HepG2 (cell line): Measurements from ENCODE around the gene RIMBP2.

Experiments used
- BRCA1 ChIP-seq: sonication (generic); formaldehyde crosslinking; IDR thresholded peaks from 2 replicates; pipeline ENCODE4 v1.4.0; 2020; ENCODE audit warnings: missing genetic modification reagents
- CTCF ChIP-seq: sonication (generic); formaldehyde crosslinking; IDR thresholded peaks from 2 replicates; pipeline ENCODE4 v1.5.0; 2020; ENCODE audit warnings: mild to moderate bottlenecking, missing genetic modification reagents, moderate library complexity
- JUN ChIP-seq: sonication (generic); formaldehyde crosslinking; IDR thresholded peaks from 2 replicates; pipeline ENCODE4 v1.4.0; 2020; ENCODE audit warnings: mild to moderate bottlenecking, missing genetic modification reagents
- PBX3 ChIP-seq: sonication (generic); formaldehyde crosslinking; IDR thresholded peaks from 2 replicates; pipeline ENCODE4 v1.8.1; 2023; ENCODE audit warnings: missing genetic modification reagents, inconsistent platforms, borderline replicate concordance
- TCF7L2 ChIP-seq: IDR thresholded peaks from 2 replicates; pipeline ENCODE4 v1.6.1; 2011; ENCODE audit warnings: mild to moderate bottlenecking, low read depth, low read length, moderate library complexity
- ZKSCAN1 ChIP-seq: fragments of 150-350 bp; IDR thresholded peaks from 2 replicates; pipeline ENCODE4 v1.6.1; 2014; ENCODE audit warnings: low read length
- ZNF274 ChIP-seq: sonication (generic); formaldehyde crosslinking; IDR thresholded peaks from 2 replicates; pipeline ENCODE4 v1.5.1; 2020; ENCODE audit warnings: mild to moderate bottlenecking, missing genetic modification reagents
- TF ChIP-seq, protein P1 (sequence below): sonication (generic); formaldehyde crosslinking; IDR thresholded peaks from 2 replicates; pipeline ENCODE4 v1.4.0; 2020; ENCODE audit warnings: missing genetic modification reagents

DNA sequence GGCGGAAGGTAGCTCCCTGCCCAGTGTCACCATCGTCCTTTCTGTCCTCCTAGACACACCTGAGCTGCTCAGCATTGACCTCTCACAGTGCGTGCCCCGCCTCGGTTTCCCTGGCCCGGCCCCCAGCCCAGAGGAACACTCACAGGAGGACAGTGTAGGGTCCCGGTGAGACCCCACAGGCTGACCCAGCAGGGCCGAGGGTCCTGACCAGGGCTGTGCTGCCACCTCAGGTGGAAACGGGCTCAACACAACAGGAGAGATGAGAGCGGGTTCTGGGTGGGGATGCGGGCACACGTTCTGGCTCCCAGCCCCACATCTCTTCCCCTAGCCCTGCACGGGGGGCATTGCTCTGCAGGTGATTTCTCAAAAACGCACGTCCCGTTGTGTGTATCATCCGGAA is 280.3 kb downstream of the RIMBP2 start:
- TF ChIP-seq ZNF274 (CRISPR knock-in tag): no peak
- TF ChIP-seq CTCF (CRISPR knock-in tag): no peak
- TF ChIP-seq, protein P1, sequence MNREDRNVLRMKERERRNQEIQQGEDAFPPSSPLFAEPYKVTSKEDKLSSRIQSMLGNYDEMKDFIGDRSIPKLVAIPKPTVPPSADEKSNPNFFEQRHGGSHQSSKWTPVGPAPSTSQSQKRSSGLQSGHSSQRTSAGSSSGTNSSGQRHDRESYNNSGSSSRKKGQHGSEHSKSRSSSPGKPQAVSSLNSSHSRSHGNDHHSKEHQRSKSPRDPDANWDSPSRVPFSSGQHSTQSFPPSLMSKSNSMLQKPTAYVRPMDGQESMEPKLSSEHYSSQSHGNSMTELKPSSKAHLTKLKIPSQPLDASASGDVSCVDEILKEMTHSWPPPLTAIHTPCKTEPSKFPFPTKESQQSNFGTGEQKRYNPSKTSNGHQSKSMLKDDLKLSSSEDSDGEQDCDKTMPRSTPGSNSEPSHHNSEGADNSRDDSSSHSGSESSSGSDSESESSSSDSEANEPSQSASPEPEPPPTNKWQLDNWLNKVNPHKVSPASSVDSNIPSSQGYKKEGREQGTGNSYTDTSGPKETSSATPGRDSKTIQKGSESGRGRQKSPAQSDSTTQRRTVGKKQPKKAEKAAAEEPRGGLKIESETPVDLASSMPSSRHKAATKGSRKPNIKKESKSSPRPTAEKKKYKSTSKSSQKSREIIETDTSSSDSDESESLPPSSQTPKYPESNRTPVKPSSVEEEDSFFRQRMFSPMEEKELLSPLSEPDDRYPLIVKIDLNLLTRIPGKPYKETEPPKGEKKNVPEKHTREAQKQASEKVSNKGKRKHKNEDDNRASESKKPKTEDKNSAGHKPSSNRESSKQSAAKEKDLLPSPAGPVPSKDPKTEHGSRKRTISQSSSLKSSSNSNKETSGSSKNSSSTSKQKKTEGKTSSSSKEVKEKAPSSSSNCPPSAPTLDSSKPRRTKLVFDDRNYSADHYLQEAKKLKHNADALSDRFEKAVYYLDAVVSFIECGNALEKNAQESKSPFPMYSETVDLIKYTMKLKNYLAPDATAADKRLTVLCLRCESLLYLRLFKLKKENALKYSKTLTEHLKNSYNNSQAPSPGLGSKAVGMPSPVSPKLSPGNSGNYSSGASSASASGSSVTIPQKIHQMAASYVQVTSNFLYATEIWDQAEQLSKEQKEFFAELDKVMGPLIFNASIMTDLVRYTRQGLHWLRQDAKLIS (CRISPR knock-in tag): no peak
- no peak for TF ChIP-seq TCF7L2
- no peak for TF ChIP-seq ZKSCAN1
- TF ChIP-seq PBX3 (CRISPR knock-in tag): no peak
- TF ChIP-seq JUN (CRISPR knock-in tag): no peak
- TF ChIP-seq BRCA1 (CRISPR knock-in tag): no peak
